ENCODE results near the gene PEX19.

PEX19 gene

DNA sequence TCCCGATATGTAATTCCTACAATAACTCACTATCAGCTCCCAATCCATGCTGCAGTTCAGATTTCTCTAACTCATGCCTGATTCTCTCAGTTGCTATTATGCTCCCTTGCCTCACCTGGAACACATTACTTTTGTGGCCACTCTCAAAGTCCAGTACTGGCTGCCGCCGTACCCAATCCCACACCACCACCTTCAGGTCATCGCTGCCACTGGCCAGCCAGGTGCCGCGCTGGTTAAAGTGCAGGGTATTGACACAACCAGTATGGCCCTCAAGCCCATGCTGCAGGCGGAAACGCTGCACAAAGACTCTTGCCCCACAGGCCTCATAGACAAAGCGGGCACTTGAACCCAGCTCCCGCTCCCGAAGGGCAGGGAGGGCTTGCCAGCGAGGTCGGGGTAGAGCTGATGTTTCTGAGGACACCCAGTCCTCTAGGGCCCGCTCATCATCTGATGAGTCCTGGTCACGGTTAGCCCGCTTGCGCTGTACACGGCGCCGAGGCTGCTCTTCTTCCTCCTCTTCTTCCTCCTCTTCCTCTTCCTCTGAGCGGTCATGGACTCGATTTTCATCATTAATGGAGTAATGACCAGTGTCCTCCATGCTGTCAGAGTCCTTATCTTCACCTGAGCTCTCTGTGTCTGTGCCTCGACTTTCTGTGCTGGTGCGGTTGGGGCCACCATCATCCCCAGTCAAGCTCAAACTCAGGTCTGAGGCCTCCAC is 45.2 kb downstream of the PEX19 start:
- H3K9ac ChIP-seq (ENCODE audit: low read depth, low read length, poor library complexity), result no peak overlapping the region
- peaks cover 21 to 92% of the 10 kb centered on the region in 2 donors for H3K36me3 ChIP-seq (replicated peaks in 1 of 2; ENCODE audit: control insufficient read depth in 2 of 2, insufficient read depth in 2 of 2, low read length in 2 of 2)

DNA sequence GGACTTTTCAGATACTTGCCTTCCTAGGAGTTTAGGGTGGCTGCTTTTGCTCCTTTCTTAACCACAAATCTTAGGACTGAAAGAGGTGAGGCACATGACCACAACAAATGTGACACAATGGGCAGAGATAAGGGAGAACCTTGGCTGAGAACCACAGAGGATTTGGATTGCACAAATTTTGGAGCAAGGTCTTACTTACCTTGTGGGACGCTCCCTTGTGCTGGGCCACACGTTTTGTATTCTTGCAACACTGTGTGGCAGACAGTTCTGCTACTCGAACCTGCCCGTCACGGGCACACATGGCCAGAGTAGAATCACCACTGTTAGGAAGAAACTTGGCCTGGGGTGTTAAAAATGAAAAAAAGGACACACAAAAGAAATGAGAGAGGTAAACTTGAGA is 46.5 kb downstream of the PEX19 start:
- WGBS, 2 donors (ENCODE audit: extremely low coverage in 2 of 2, insufficient read length in 2 of 2, insufficient replicate concordance in 1 of 2), result no CpG with 5 or more reads among the region's 5 CpGs
- Histone ChIP-seq H3K36me3 (replicated peaks in 1 of 2; ENCODE audit: control insufficient read depth in 2 of 2, insufficient read depth in 2 of 2, low read length in 2 of 2) (peaks cover 21 to 98% of the 10 kb centered on the region in 2 donors), H3K27me3 (ENCODE audit: control insufficient read depth in 3 of 3, insufficient read depth in 3 of 3, low read depth in 1 of 3, low read length in 3 of 3) (no peaks in the 10 kb centered on the region)

More for the DNA sequence above, 45.2 kb downstream of the PEX19 start:
- H3K4ac ChIP-seq (ENCODE audit: low read length), result no peak overlapping the region
- no peak overlapping the region for H2AK5ac ChIP-seq (ENCODE audit: low read depth, low read length)
- no peak overlapping the region for H2BK12ac ChIP-seq (ENCODE audit: low read length)
- H2AFZ ChIP-seq (ENCODE audit: low read length), result no peak overlapping the region
- no peak overlapping the region for H3K4me3 ChIP-seq (ENCODE audit: low read length in 2 of 2)
- no peak overlapping the region for H3K23ac ChIP-seq (ENCODE audit: low read depth, low read length, poor library complexity)
- no peak overlapping the region for H4K8ac ChIP-seq (ENCODE audit: low read depth, low read length)
- H3K18ac ChIP-seq (ENCODE audit: low read length), result no peak overlapping the region
- H3K14ac ChIP-seq (ENCODE audit: low read length), result no peak overlapping the region
- H4K91ac ChIP-seq (ENCODE audit: low read depth, low read length, poor library complexity), result no peak overlapping the region
- no peak overlapping the region for H2BK120ac ChIP-seq (ENCODE audit: low read depth, low read length)
- no peaks in the 10 kb centered on the region for H3K9me3 ChIP-seq (replicated peaks in 1 of 2; ENCODE audit: control insufficient read depth in 2 of 2, insufficient read depth in 1 of 2, low read depth in 1 of 2, low read length in 2 of 2)
- H3K79me1 ChIP-seq (ENCODE audit: low read depth, low read length), result peaks cover 2% of the 10 kb centered on the region
- H2BK5ac ChIP-seq (ENCODE audit: low read length), result no peak overlapping the region
- no peaks in the 10 kb centered on the region for H3K4me1 ChIP-seq (ENCODE audit: control insufficient read depth in 2 of 2, insufficient read depth in 1 of 2, low read depth in 1 of 2, low read length in 2 of 2)
- no peaks in the 10 kb centered on the region for H3K27me3 ChIP-seq (ENCODE audit: control insufficient read depth in 3 of 3, insufficient read depth in 3 of 3, low read depth in 1 of 3, low read length in 3 of 3)
- H3K4me2 ChIP-seq (ENCODE audit: insufficient read depth, low read length, poor library complexity, severe bottlenecking), result no peak overlapping the region
- no peak overlapping the region for H3K27ac ChIP-seq (replicated peaks; ENCODE audit: low read length)
- no peak overlapping the region for H2BK15ac ChIP-seq (ENCODE audit: low read length)
- no peak for DNase-seq (ENCODE audit: low spot score)
- WGBS, 2 donors (ENCODE audit: extremely low coverage in 2 of 2, insufficient read length in 2 of 2, insufficient replicate concordance in 1 of 2), result no CpG with 5 or more reads among the region's 24 CpGs

DNA sequence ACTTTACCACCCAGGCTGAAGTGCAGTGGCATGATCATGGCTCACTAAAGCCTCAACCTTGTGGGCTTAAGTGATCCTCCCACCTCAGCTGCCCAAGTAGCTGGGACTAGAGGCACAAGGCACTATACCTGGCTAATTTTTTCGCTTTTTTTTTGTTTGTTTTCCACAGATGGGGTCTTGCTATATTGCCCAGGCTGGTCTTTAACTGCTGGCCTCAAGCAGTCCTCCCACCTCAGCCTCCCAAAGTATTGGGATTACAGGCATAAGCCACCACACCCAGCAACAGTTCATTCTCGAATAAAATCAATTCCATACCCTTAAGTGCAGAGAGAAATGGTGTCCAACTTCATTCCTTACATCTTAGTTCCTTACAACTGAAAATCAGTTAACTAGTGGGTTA is 47.4 kb downstream of the PEX19 start:
- Histone ChIP-seq H3K4me3 (ENCODE audit: low read length in 2 of 2) (no peak overlapping the region), H3K36me3 (replicated peaks in 1 of 2; ENCODE audit: control insufficient read depth in 2 of 2, insufficient read depth in 2 of 2, low read length in 2 of 2) (peaks cover 21 to 98% of the 10 kb centered on the region in 2 donors), H3K9me3 (replicated peaks in 1 of 2; ENCODE audit: control insufficient read depth in 2 of 2, insufficient read depth in 1 of 2, low read depth in 1 of 2, low read length in 2 of 2) (no peaks in the 10 kb centered on the region), H2BK5ac (ENCODE audit: low read length) (no peak overlapping the region), H3K79me1 (ENCODE audit: low read depth, low read length) (peaks cover 2% of the 10 kb centered on the region), H4K91ac (ENCODE audit: low read depth, low read length, poor library complexity) (no peak overlapping the region), H3K27me3 (ENCODE audit: control insufficient read depth in 3 of 3, insufficient read depth in 3 of 3, low read depth in 1 of 3, low read length in 3 of 3) (no peaks in the 10 kb centered on the region), H3K4ac (ENCODE audit: low read length) (no peak overlapping the region), H3K23ac (ENCODE audit: low read depth, low read length, poor library complexity) (no peak overlapping the region), H2BK120ac (ENCODE audit: low read depth, low read length) (no peak overlapping the region), H3K4me2 (ENCODE audit: insufficient read depth, low read length, poor library complexity, severe bottlenecking) (no peak overlapping the region), H3K4me1 (ENCODE audit: control insufficient read depth in 2 of 2, insufficient read depth in 1 of 2, low read depth in 1 of 2, low read length in 2 of 2) (no peaks in the 10 kb centered on the region), H2AK5ac (ENCODE audit: low read depth, low read length) (no peak overlapping the region), H2BK15ac (ENCODE audit: low read length) (no peak overlapping the region), H3K14ac (ENCODE audit: low read length) (no peak overlapping the region), H2AFZ (ENCODE audit: low read length) (no peak overlapping the region), H2BK12ac (ENCODE audit: low read length) (no peak overlapping the region), H3K27ac (replicated peaks; ENCODE audit: low read length) (no peak overlapping the region), H3K9ac (ENCODE audit: low read depth, low read length, poor library complexity) (no peak overlapping the region), H4K8ac (ENCODE audit: low read depth, low read length) (no peak overlapping the region), H3K18ac (ENCODE audit: low read length) (no peak overlapping the region)
- no CpG with 5 or more reads among the region's 2 CpGs for WGBS, 2 donors (ENCODE audit: extremely low coverage in 2 of 2, insufficient read length in 2 of 2, insufficient replicate concordance in 1 of 2)
- no peak for DNase-seq (ENCODE audit: low spot score)

More for the DNA sequence above, 46.5 kb downstream of the PEX19 start:
- H3K27ac ChIP-seq (replicated peaks; ENCODE audit: low read length), result no peak overlapping the region
- no peak overlapping the region for H4K91ac ChIP-seq (ENCODE audit: low read depth, low read length, poor library complexity)
- H2BK5ac ChIP-seq (ENCODE audit: low read length), result no peak overlapping the region
- no peak overlapping the region for H2BK120ac ChIP-seq (ENCODE audit: low read depth, low read length)
- no peak overlapping the region for H2BK12ac ChIP-seq (ENCODE audit: low read length)
- no peak overlapping the region for H2BK15ac ChIP-seq (ENCODE audit: low read length)
- no peaks in the 10 kb centered on the region for H3K4me1 ChIP-seq (ENCODE audit: control insufficient read depth in 2 of 2, insufficient read depth in 1 of 2, low read depth in 1 of 2, low read length in 2 of 2)
- no peak overlapping the region for H4K8ac ChIP-seq (ENCODE audit: low read depth, low read length)
- H3K4me3 ChIP-seq (ENCODE audit: low read length in 2 of 2), result no peak overlapping the region
- H2AFZ ChIP-seq (ENCODE audit: low read length), result no peak overlapping the region
- no peaks in the 10 kb centered on the region for H3K9me3 ChIP-seq (replicated peaks in 1 of 2; ENCODE audit: control insufficient read depth in 2 of 2, insufficient read depth in 1 of 2, low read depth in 1 of 2, low read length in 2 of 2)
- peaks cover 2% of the 10 kb centered on the region for H3K79me1 ChIP-seq (ENCODE audit: low read depth, low read length)
- no peak overlapping the region for H3K18ac ChIP-seq (ENCODE audit: low read length)
- no peak overlapping the region for H3K4ac ChIP-seq (ENCODE audit: low read length)
- H3K23ac ChIP-seq (ENCODE audit: low read depth, low read length, poor library complexity), result no peak overlapping the region
- no peak overlapping the region for H3K14ac ChIP-seq (ENCODE audit: low read length)
- no peak for DNase-seq (ENCODE audit: low spot score)
- no peak overlapping the region for H3K9ac ChIP-seq (ENCODE audit: low read depth, low read length, poor library complexity)
- no peak overlapping the region for H2AK5ac ChIP-seq (ENCODE audit: low read depth, low read length)
- H3K4me2 ChIP-seq (ENCODE audit: insufficient read depth, low read length, poor library complexity, severe bottlenecking), result no peak overlapping the region

DNA sequence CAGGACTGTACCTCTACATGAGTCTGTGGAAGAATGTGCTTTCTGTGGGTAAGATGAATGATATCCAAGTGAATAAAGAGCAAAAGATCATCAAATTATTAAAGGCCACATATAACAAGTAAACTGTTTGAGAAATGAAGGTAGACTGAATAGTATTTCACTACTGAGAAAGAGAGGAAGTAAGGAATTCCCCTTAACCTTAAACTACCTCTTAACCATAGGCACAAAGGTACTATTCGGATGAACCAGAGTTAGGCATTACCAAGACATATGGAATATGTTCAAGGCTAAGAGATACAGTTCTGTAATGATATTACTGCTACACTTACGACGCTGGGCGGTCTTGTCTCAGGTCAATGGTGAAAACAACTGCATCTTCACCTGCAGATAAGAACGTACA is 48.1 kb downstream of the PEX19 start:
- Histone ChIP-seq H3K23ac (ENCODE audit: low read depth, low read length, poor library complexity) (no peak overlapping the region), H3K27ac (replicated peaks; ENCODE audit: low read length) (no peak overlapping the region), H2BK120ac (ENCODE audit: low read depth, low read length) (no peak overlapping the region), H3K4ac (ENCODE audit: low read length) (no peak overlapping the region), H2BK12ac (ENCODE audit: low read length) (no peak overlapping the region), H3K9me3 (replicated peaks in 1 of 2; ENCODE audit: control insufficient read depth in 2 of 2, insufficient read depth in 1 of 2, low read depth in 1 of 2, low read length in 2 of 2) (no peaks in the 10 kb centered on the region), H3K36me3 (replicated peaks in 1 of 2; ENCODE audit: control insufficient read depth in 2 of 2, insufficient read depth in 2 of 2, low read length in 2 of 2) (peaks cover 23 to 98% of the 10 kb centered on the region in 2 donors), H3K4me2 (ENCODE audit: insufficient read depth, low read length, poor library complexity, severe bottlenecking) (no peak overlapping the region), H2AK5ac (ENCODE audit: low read depth, low read length) (no peak overlapping the region), H2BK15ac (ENCODE audit: low read length) (no peak overlapping the region), H3K27me3 (ENCODE audit: control insufficient read depth in 3 of 3, insufficient read depth in 3 of 3, low read depth in 1 of 3, low read length in 3 of 3) (no peaks in the 10 kb centered on the region), H4K8ac (ENCODE audit: low read depth, low read length) (no peak overlapping the region), H3K14ac (ENCODE audit: low read length) (no peak overlapping the region), H3K9ac (ENCODE audit: low read depth, low read length, poor library complexity) (no peak overlapping the region), H2AFZ (ENCODE audit: low read length) (no peak overlapping the region), H3K4me1 (ENCODE audit: control insufficient read depth in 2 of 2, insufficient read depth in 1 of 2, low read depth in 1 of 2, low read length in 2 of 2) (no peaks in the 10 kb centered on the region), H3K79me1 (ENCODE audit: low read depth, low read length) (peaks cover 2% of the 10 kb centered on the region), H3K4me3 (ENCODE audit: low read length in 2 of 2) (no peak overlapping the region), H2BK5ac (ENCODE audit: low read length) (no peak overlapping the region), H4K91ac (ENCODE audit: low read depth, low read length, poor library complexity) (no peak overlapping the region), H3K18ac (ENCODE audit: low read length) (no peak overlapping the region)
- no CpG with 5 or more reads among the region's 5 CpGs for WGBS, 2 donors (ENCODE audit: extremely low coverage in 2 of 2, insufficient read length in 2 of 2, insufficient replicate concordance in 1 of 2)
- DNase-seq (ENCODE audit: low spot score), result no peak

Measured in neuronal stem cell (in vitro differentiated cells).